BJ (cell line): Measurements from ENCODE around the gene SAA1. TPM values are rescaled to one million over a fixed set of nuclear protein-coding genes. Genes with fewer than 3 reads are reported as not detected.

Experiments used
- CTCF ChIA-PET: fragments of 350-600 bp; formaldehyde crosslinking; extraction: SDS; loops from one replicate; lab custom pipeline; 2021; ENCODE audit warnings: antibody characterized with exemption, inconsistent platforms; lab: Yijun Ruan, JAX
- POLR2A ChIA-PET: fragments of 300-600 bp; sonication (Branson Sonifier 250); formaldehyde crosslinking; extraction: SDS; loops from one replicate; lab custom pipeline; 2021; ENCODE audit warnings: antibody characterized with exemption; lab: Charles Lee
- DNase-seq: peaks from one replicate; pipeline ENCODE4 v3.0.0-alpha.2; 2011; ENCODE audit warnings: low read depth
- H3K27me3 ChIP-seq: 2 replicates; pipeline ENCODE4 v1.6.0; 2011; ENCODE audit warnings: low read length; ENCODE audit not compliant: control insufficient read depth, insufficient read depth
- H3K36me3 ChIP-seq: 2 replicates; pipeline ENCODE4 v1.5.1; 2011; ENCODE audit warnings: low read length; ENCODE audit not compliant: control insufficient read depth, insufficient read depth
- H3K4me3 ChIP-seq: 2 replicates; pipeline ENCODE4 v1.5.1; 2011; ENCODE audit warnings: low read depth, mild to moderate bottlenecking, control low read depth, low read length
- CTCF ChIP-seq: IDR thresholded peaks from 2 replicates; pipeline ENCODE4 v1.5.1; 2011; ENCODE audit warnings: low read depth, mild to moderate bottlenecking, control low read depth, inconsistent platforms, low read length, moderate library complexity; ENCODE audit not compliant: insufficient read depth
- polyA plus RNA-seq: library from polyadenylated mRNA; depleted of rRNA; stranded (reverse); fragments of >200 nt; gene quantifications from 2 replicates; pipeline ENCODE4 v1.2.3, GENCODE V29; 2011

The SAA1 gene
- polyA plus RNA-seq, 1 experiment, result 2.3 TPM

- TF ChIP-seq CTCF, result no peak
- Histone ChIP-seq H3K36me3 (peaks cover 5% of the 10 kb centered on the region), H3K4me3 (no peak overlapping the region), H3K27me3 (no peaks in the 10 kb centered on the region)
- CTCF ChIA-PET, result no interaction called here
- POLR2A ChIA-PET, result no interaction called here
- DNase-seq, result no peak
Observed at GRCh38 chr11:18304745-18305144, 38.7 kb downstream of the SAA1 start.

GRCh38 chr11:18307461-18308139, 41.5 kb downstream of the SAA1 start:
- TF ChIP-seq CTCF, result no peak
- ChIA-PET POLR2A (no interaction called here), CTCF (interaction anchor here (0.8 to 0.9 kb wide), 3 partner anchors 87 to 164 kb away, joined by 3 read pairs; no protein-coding TSS in a partner anchor)
- Histone ChIP-seq H3K4me3 (no peak overlapping the region), H3K27me3 (no peaks in the 10 kb centered on the region), H3K36me3 (peaks cover 7% of the 10 kb centered on the region)
- no peak for DNase-seq

GRCh38 chr11:18308242-18308641, 42.2 kb downstream of the SAA1 start:
- H3K36me3 ChIP-seq, result peaks cover 7% of the 10 kb centered on the region
- TF ChIP-seq CTCF, result no peak
- CTCF ChIA-PET, result interaction anchor here (0.8 to 0.9 kb wide), 2 partner anchors 87 to 163 kb away, joined by 3 read pairs; no protein-coding TSS in a partner anchor
- H3K4me3 ChIP-seq, result no peak overlapping the region
- no peaks in the 10 kb centered on the region for H3K27me3 ChIP-seq
- DNase-seq, result no peak
- POLR2A ChIA-PET, result no interaction called here

GRCh38 chr11:18309691-18310090, 43.6 kb downstream of the SAA1 start:
- Histone ChIP-seq H3K4me3 (no peak overlapping the region), H3K27me3 (no peaks in the 10 kb centered on the region), H3K36me3 (peaks cover 7% of the 10 kb centered on the region)
- CTCF ChIA-PET, result interaction anchor here (0.7 kb wide), 1 partner anchor 27 kb away, joined by 3 read pairs; no protein-coding TSS in a partner anchor
- POLR2A ChIA-PET, result no interaction called here
- no peak for TF ChIP-seq CTCF
- no peak for DNase-seq

GRCh38 chr11:18310800-18311340, 44.8 kb downstream of the SAA1 start:
- no peak for TF ChIP-seq CTCF
- POLR2A ChIA-PET, result no interaction called here
- Histone ChIP-seq H3K4me3 (no peak overlapping the region), H3K27me3 (no peaks in the 10 kb centered on the region), H3K36me3 (peaks cover 6% of the 10 kb centered on the region)
- CTCF ChIA-PET, result interaction anchor here (0.7 to 1.0 kb wide), 2 partner anchors 16 to 67 kb away, joined by 3 to 4 read pairs; no protein-coding TSS in a partner anchor
- DNase-seq, result no peak
